SW 1271 (cell line): ENCODE measurements around the gene GNG7.
"Not testable (repeated sequence)": the region's sequence is repeated elsewhere in the genome, so short reads cannot be mapped to it uniquely, and the experiment has no call there.

Experiments used
- DNase-seq, 2 experiments: peaks; one replicate each; lab custom pipeline; 2025; lab: John Stamatoyannopoulos, UW

GNG7 gene

GRCh38 chr19:2726904-2727639, 24.6 kb upstream of the GNG7 start:
- no peak for DNase-seq

GRCh38 chr19:2726160-2726855, 23.8 kb upstream of the GNG7 start:
- no peak for DNase-seq

- no peak for DNase-seq
Measured at GRCh38 chr19:2724148-2724557, 21.7 kb upstream of the GNG7 start.

- DNase-seq = no peak
Measured at GRCh38 chr19:2723747-2724146, 21.3 kb upstream of the GNG7 start.

- no peak for DNase-seq
Measured at GRCh38 chr19:2723345-2723715, 20.8 kb upstream of the GNG7 start.

- peak in 1 of 2 experiments; percentile 51 for DNase-seq
Measured at GRCh38 chr19:2722541-2723344, 20.2 kb upstream of the GNG7 start.

- DNase-seq = no peak
Measured at GRCh38 chr19:2721570-2722540, 19.4 kb upstream of the GNG7 start.

GRCh38 chr19:2720777-2721569, 18.5 kb upstream of the GNG7 start, which contains the start of gene DIRAS1:
Gene DIRAS1 (minus strand): TSS chr19:2721372. CDS start chr19:2717806, 3,566 bp downstream.
- DNase-seq = no peak

- peak in 1 of 2 experiments; percentile 9 for DNase-seq
Measured at GRCh38 chr19:2719920-2720776, 17.7 kb upstream of the GNG7 start.

- no peak for DNase-seq
Measured at GRCh38 chr19:2719232-2719735, 16.8 kb upstream of the GNG7 start.

- DNase-seq = no peak
Measured at GRCh38 chr19:2717638-2718541, 15.4 kb upstream of the GNG7 start.

- DNase-seq = no peak
Measured at GRCh38 chr19:2716722-2717637, 14.5 kb upstream of the GNG7 start.

GRCh38 chr19:2716275-2716650, 13.8 kb upstream of the GNG7 start:
- no peak for DNase-seq

- DNase-seq = no peak
Measured at GRCh38 chr19:2715470-2716274, 13.2 kb upstream of the GNG7 start.

- DNase-seq = no peak
Measured at GRCh38 chr19:2714531-2715269, 12.2 kb upstream of the GNG7 start.

GRCh38 chr19:2714102-2714501, 11.6 kb upstream of the GNG7 start:
- DNase-seq = not testable (repeated sequence)
